GM23248 (cell line): ENCODE data around the gene INTS6L. TPM values are rescaled to one million over a fixed set of nuclear protein-coding genes. Genes with fewer than 3 reads are reported as not detected.

Experiments used
- DNase-seq: peaks from one replicate; pipeline ENCODE4 v3.0.0-alpha.2; 2015
- H2AFZ ChIP-seq: fragments of 200-600 bp; sonication (generic); 2 replicates; pipeline ENCODE4 v1.6.1; 2016; ENCODE audit warnings: antibody characterized with exemption
- H3F3A ChIP-seq: fragments of 200-600 bp; sonication (generic); 2 replicates; pipeline ENCODE4 v1.6.1; 2016; ENCODE audit warnings: mild to moderate bottlenecking, antibody characterized with exemption, mixed run types; ENCODE audit not compliant: insufficient read depth
- H3K27ac ChIP-seq: fragments of 200-600 bp; sonication (generic); 2 replicates; pipeline ENCODE4 v1.5.1; 2016; ENCODE audit warnings: mild to moderate bottlenecking
- H3K27me3 ChIP-seq: fragments of 200-600 bp; sonication (generic); replicated peaks from 2 replicates; pipeline ENCODE4 v1.6.1; 2016; ENCODE audit warnings: mild to moderate bottlenecking; ENCODE audit not compliant: insufficient read depth
- H3K36me3 ChIP-seq: fragments of 200-600 bp; sonication (generic); 2 replicates; pipeline ENCODE4 v1.6.1; 2016; ENCODE audit warnings: low read depth, mild to moderate bottlenecking
- H3K4me1 ChIP-seq: fragments of 200-600 bp; sonication (generic); 2 replicates; pipeline ENCODE4 v1.6.1; 2016; ENCODE audit warnings: mild to moderate bottlenecking; ENCODE audit not compliant: insufficient read depth
- H3K4me2 ChIP-seq: fragments of 200-600 bp; sonication (generic); one replicate; pipeline ENCODE4 v1.6.1; 2016; ENCODE audit warnings: mild to moderate bottlenecking; ENCODE audit not compliant: unreplicated experiment
- H3K4me3 ChIP-seq: fragments of 200-600 bp; sonication (generic); 2 replicates; pipeline ENCODE4 v1.5.1; 2016; ENCODE audit warnings: mild to moderate bottlenecking
- H3K79me2 ChIP-seq: fragments of 200-600 bp; sonication (generic); 2 replicates; pipeline ENCODE4 v1.6.1; 2016; ENCODE audit warnings: mild to moderate bottlenecking; ENCODE audit not compliant: insufficient read depth
- H3K9ac ChIP-seq: fragments of 200-600 bp; sonication (generic); 2 replicates; pipeline ENCODE4 v1.6.1; 2016; ENCODE audit warnings: mild to moderate bottlenecking
- H3K9me2 ChIP-seq: fragments of 200-600 bp; sonication (generic); 2 replicates; pipeline ENCODE4 v1.6.1; 2016; ENCODE audit warnings: mixed run types, mild to moderate bottlenecking, moderate library complexity; ENCODE audit not compliant: insufficient read depth
- H3K9me3 ChIP-seq: fragments of 200-600 bp; sonication (generic); one replicate; pipeline ENCODE4 v1.6.1; 2017; ENCODE audit warnings: low read depth
- H4K20me1 ChIP-seq: fragments of 200-600 bp; sonication (generic); 2 replicates; pipeline ENCODE4 v1.6.0; 2016; ENCODE audit not compliant: insufficient read depth
- EZH2 ChIP-seq: fragments of 200-600 bp; sonication (generic); IDR thresholded peaks from 2 replicates; pipeline ENCODE4 v1.6.1; 2018; ENCODE audit warnings: antibody characterized with exemption, mild to moderate bottlenecking; ENCODE audit not compliant: insufficient read depth, poor library complexity, severe bottlenecking
- EZH2phosphoT487 ChIP-seq: fragments of 200-600 bp; sonication (generic); IDR thresholded peaks from 2 replicates; pipeline ENCODE4 v1.6.1; 2018; ENCODE audit warnings: antibody characterized with exemption, moderate library complexity, mild to moderate bottlenecking, low read depth; ENCODE audit not compliant: insufficient read depth
- WGBS, 2 experiments: methylation state at CpG; one replicate each; pipeline ENCODE4 v1.1.6; 2015 to 2017; ENCODE audit warnings: low lambda C conversion rate in 2 of 2, low coverage in 1 of 2; ENCODE audit errors: missing lambda C conversion rate in 2 of 2; 5-methylcytosine and 5-hydroxymethylcytosine counted together
- in situ Hi-C: fragments of 300-500 bp; cut with MboI; formaldehyde crosslinking; loops from 2 replicates; pipeline ENCODE4 v1.15.0; 2020
- polyA plus RNA-seq: library from polyadenylated mRNA; unstranded; fragments of >200 nt; fragmentation: Nextera tagmentation; extraction: Ambion mirVana; gene quantifications from 2 replicates; pipeline ENCODE4 v1.2.1, GENCODE V29; 2016
- total RNA-seq: library from RNA; depleted of rRNA; stranded (reverse); fragments of >200 nt; shearing (Covaris generic); gene quantifications from 2 replicates; pipeline ENCODE4 v1.2.3, GENCODE V29; 2014

Gene INTS6L
- total and polyA plus RNA-seq, 2 experiments from 2014 or later = 1.2 to 1.9 TPM

DNA sequence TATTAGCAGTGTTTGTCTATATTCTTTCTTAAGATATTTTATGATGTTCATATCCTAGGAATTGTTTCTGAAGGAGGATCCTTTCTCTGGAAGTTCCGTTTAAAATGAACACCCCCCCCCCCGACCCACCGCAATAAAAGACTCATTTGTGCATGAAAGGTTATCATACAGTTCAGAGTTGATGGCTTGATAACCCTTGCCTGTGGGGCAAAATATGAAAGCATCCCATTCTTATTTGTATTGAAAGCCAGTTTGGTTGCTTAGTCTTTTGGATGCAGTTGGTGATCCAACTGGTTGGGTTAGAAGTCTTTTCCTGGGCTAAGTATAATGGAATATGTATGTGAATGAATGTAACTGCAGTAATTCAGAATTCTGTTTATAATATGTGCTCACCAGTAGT is 8.3 kb downstream of the INTS6L start:
- TF ChIP-seq EZH2phosphoT487 = no peak
- TF ChIP-seq EZH2 = no peak
- in situ Hi-C loops = no loop called here
- 71 to 72% methylated on average over 3 of the region's 3 CpGs for WGBS, 2 experiments

GRCh38 chrX:135530097-135530496 is 9.6 kb downstream of the INTS6L start:
- no peak overlapping the region for H3K9ac ChIP-seq
- H3K9me3 ChIP-seq = no peaks in the 10 kb centered on the region
- no peaks in the 10 kb centered on the region for H3K27me3 ChIP-seq
- H2AFZ ChIP-seq = no peak overlapping the region
- H3K36me3 ChIP-seq = no peaks in the 10 kb centered on the region
- no peak for DNase-seq
- no peaks in the 10 kb centered on the region for H3F3A ChIP-seq
- H4K20me1 ChIP-seq = no peaks in the 10 kb centered on the region
- H3K4me3 ChIP-seq = no peak overlapping the region
- in situ Hi-C loops = no loop called here
- TF ChIP-seq EZH2 (no peak), EZH2phosphoT487 (no peak)
- no peaks in the 10 kb centered on the region for H3K4me1 ChIP-seq
- 100% methylated on average over 1 of the region's 1 CpG for WGBS, 2 experiments
- no peaks in the 10 kb centered on the region for H3K9me2 ChIP-seq
- no peak overlapping the region for H3K4me2 ChIP-seq
- H3K79me2 ChIP-seq = no peaks in the 10 kb centered on the region
- H3K27ac ChIP-seq = no peak overlapping the region

More for the DNA sequence above, 8.3 kb downstream of the INTS6L start:
- DNase-seq = no peak
- Histone ChIP-seq H4K20me1 (no peaks in the 10 kb centered on the region), H3K79me2 (no peaks in the 10 kb centered on the region), H3K9me3 (no peaks in the 10 kb centered on the region), H3F3A (no peaks in the 10 kb centered on the region), H3K27me3 (no peaks in the 10 kb centered on the region), H3K9ac (no peak overlapping the region), H3K4me1 (no peaks in the 10 kb centered on the region), H2AFZ (no peak overlapping the region), H3K4me2 (no peak overlapping the region), H3K4me3 (no peak overlapping the region), H3K36me3 (no peaks in the 10 kb centered on the region), H3K27ac (no peak overlapping the region), H3K9me2 (no peaks in the 10 kb centered on the region)

GRCh38 chrX:135531813-135532212 is 11.4 kb downstream of the INTS6L start:
- no peak overlapping the region for H3K27ac ChIP-seq
- no peak for DNase-seq
- H3K4me2 ChIP-seq = no peak overlapping the region
- H3K9ac ChIP-seq = no peak overlapping the region
- TF ChIP-seq EZH2phosphoT487 (no peak), EZH2 (no peak)
- no peaks in the 10 kb centered on the region for H3K4me1 ChIP-seq
- 83 to 92% methylated on average over 1 of the region's 1 CpG for WGBS, 2 experiments
- H2AFZ ChIP-seq = no peak overlapping the region
- in situ Hi-C loops = no loop called here
- H3K36me3 ChIP-seq = no peaks in the 10 kb centered on the region
- no peaks in the 10 kb centered on the region for H4K20me1 ChIP-seq
- no peaks in the 10 kb centered on the region for H3K9me2 ChIP-seq
- no peaks in the 10 kb centered on the region for H3K9me3 ChIP-seq
- no peaks in the 10 kb centered on the region for H3F3A ChIP-seq
- H3K27me3 ChIP-seq = no peaks in the 10 kb centered on the region
- H3K79me2 ChIP-seq = no peaks in the 10 kb centered on the region
- no peak overlapping the region for H3K4me3 ChIP-seq

GRCh38 chrX:135535077-135535940 is 14.8 kb downstream of the INTS6L start:
- Histone ChIP-seq H3K27me3 (no peaks in the 10 kb centered on the region), H4K20me1 (no peaks in the 10 kb centered on the region), H3K36me3 (no peaks in the 10 kb centered on the region), H3K4me2 (no peak overlapping the region), H2AFZ (no peak overlapping the region), H3K9me2 (no peaks in the 10 kb centered on the region), H3K4me3 (no peak overlapping the region), H3K27ac (no peak overlapping the region), H3K9me3 (no peaks in the 10 kb centered on the region), H3K9ac (no peak overlapping the region), H3K79me2 (no peaks in the 10 kb centered on the region), H3K4me1 (no peaks in the 10 kb centered on the region), H3F3A (no peaks in the 10 kb centered on the region)
- in situ Hi-C loops = no loop called here
- TF ChIP-seq EZH2phosphoT487 (no peak), EZH2 (no peak)
- WGBS, 2 experiments = 0 to 13% methylated on average over 1 of the region's 1 CpG
- no peak for DNase-seq

GRCh38 chrX:135536877-135537276 is 16.4 kb downstream of the INTS6L start:
- Histone ChIP-seq H3K4me2 (no peak overlapping the region), H3K9me2 (no peaks in the 10 kb centered on the region), H3K9ac (no peak overlapping the region), H3K27me3 (no peaks in the 10 kb centered on the region), H3K9me3 (no peaks in the 10 kb centered on the region), H3K27ac (no peak overlapping the region), H3F3A (no peaks in the 10 kb centered on the region), H4K20me1 (no peaks in the 10 kb centered on the region), H3K4me1 (no peaks in the 10 kb centered on the region), H3K36me3 (no peaks in the 10 kb centered on the region), H2AFZ (no peak overlapping the region), H3K4me3 (no peak overlapping the region), H3K79me2 (no peaks in the 10 kb centered on the region)
- no peak for DNase-seq
- no peak for TF ChIP-seq EZH2phosphoT487
- no peak for TF ChIP-seq EZH2
- in situ Hi-C loops = no loop called here
